Kidney (tissue), 14 donors: ENCODE results near the gene SRGAP3. TPM values are rescaled to one million over a fixed set of nuclear protein-coding genes. Genes with fewer than 3 reads are reported as not detected.

Source experiments
- DNase-seq, 5 donors: peaks; one replicate each; pipeline ENCODE4 v3.0.0-alpha.2; 2013 to 2020
- FAIRE-seq: peaks from 2 replicates; lab custom pipeline; 2012; peaks lifted over from hg19 to GRCh38; lab: Jason Lieb, UNC
- H3K27ac ChIP-seq, 2 donors: one replicate each; pipeline ENCODE4 v1.7.0; 2013; ENCODE audit warnings: low read depth in 2 of 2, low read length in 2 of 2, inconsistent platforms in 1 of 2
- H3K27me3 ChIP-seq: one replicate; pipeline ENCODE4 v1.7.1; 2013; ENCODE audit warnings: low read length, inconsistent platforms; ENCODE audit not compliant: control insufficient read depth, insufficient read depth
- H3K36me3 ChIP-seq, 3 donors: one replicate each; pipeline versions ENCODE4 v1.7.0 to v1.7.1; 2013; ENCODE audit warnings: low read length in 3 of 3, control low read depth in 1 of 3, inconsistent platforms in 1 of 3; ENCODE audit not compliant: insufficient read depth in 3 of 3, control insufficient read depth in 2 of 3
- H3K4me1 ChIP-seq, 3 donors: one replicate each; pipeline versions ENCODE4 v1.7.0 to v1.7.1; 2013; ENCODE audit warnings: low read length in 3 of 3, inconsistent platforms in 1 of 3, low read depth in 1 of 3; ENCODE audit not compliant: control insufficient read depth in 2 of 3, insufficient read depth in 2 of 3
- H3K4me3 ChIP-seq, 3 donors: one replicate each; pipeline versions ENCODE4 v1.7.0 to v1.8.1; 2013; ENCODE audit warnings: low read length in 3 of 3, control low read depth in 1 of 3, inconsistent platforms in 1 of 3
- H3K9ac ChIP-seq, 3 donors: one replicate each; pipeline versions ENCODE4 v1.7.0 to v1.7.1; 2013; ENCODE audit warnings: low read length in 3 of 3, control low read depth in 1 of 3, inconsistent platforms in 1 of 3
- H3K9me3 ChIP-seq, 3 donors: one replicate each; pipeline versions ENCODE4 v1.7.0 to v1.7.1; 2013; ENCODE audit warnings: low read length in 3 of 3, control low read depth in 1 of 3, inconsistent platforms in 1 of 3; ENCODE audit not compliant: control insufficient read depth in 2 of 3, insufficient read depth in 1 of 3
- CTCF ChIP-seq: IDR thresholded peaks from 3 replicates; pipeline ENCODE4 v1.5.1; 2012; ENCODE audit warnings: mild to moderate bottlenecking, moderate library complexity, borderline replicate concordance; ENCODE audit not compliant: insufficient read depth; ENCODE audit errors: extremely low read depth
- intact Hi-C: fragments of 100-400 bp; cut with DNase I; formaldehyde crosslinking; loops from one replicate; pipeline ENCODE4 v1.11.1; 2022
- polyA plus RNA-seq: library from polyadenylated mRNA; stranded (reverse); fragments of 350-450 nt; fragmentation: Illumina TruSeq; extraction: RNeasy Lipid Tissue Mini Kit (QIAGEN cat#74804); gene quantifications from one replicate; pipeline ENCODE4 v1.2.3, GENCODE V29; 2014; ENCODE audit warnings: low read depth, low replicate concordance; ENCODE audit not compliant: insufficient read depth
- total RNA-seq: library from RNA; stranded (reverse); fragmentation: NEBNext Ultra II Directional; extraction: Animal tissue kit (Norgen Biotek cat#: 25700); gene quantifications from one replicate; pipeline ENCODE4 v1.2.1, GENCODE V29; 2021
- donor health status: control.
- donor health status: control.
- donor health status: control.
- donor health status: control.
- donor health status: control.
- donor health status: DM: yes; HTN: yes; CAD: no.
- donor health status: Normal renal cell carcinoma (clear cell type).

Gene SRGAP3
- total and polyA plus RNA-seq, 2 donors from 2014 or later = 4.1 to 24.3 TPM

- H3K9me3 ChIP-seq = no peaks in the 10 kb centered on the region
- FAIRE-seq (no peak), DNase-seq (no peak)
- no peak for TF ChIP-seq CTCF
- H3K27ac ChIP-seq = no peak overlapping the region
- H3K4me3 ChIP-seq = no peak overlapping the region
- H3K27me3 ChIP-seq = no peaks in the 10 kb centered on the region
- H3K4me1 ChIP-seq = no peaks in the 10 kb centered on the region
- H3K9ac ChIP-seq = no peak overlapping the region
- H3K36me3 ChIP-seq = peaks cover 0 to 8% (median 0%) of the 10 kb centered on the region in 3 donors
- intact Hi-C loops = no loop called here
Observed at GRCh38 chr3:9056581-9056980, 192.9 kb downstream of the SRGAP3 start.

GRCh38 chr3:9047452-9048346 lies 201.7 kb downstream of the SRGAP3 start:
- Histone ChIP-seq H3K9ac (no peak overlapping the region), H3K4me3 (no peak overlapping the region), H3K27me3 (no peaks in the 10 kb centered on the region), H3K9me3 (no peaks in the 10 kb centered on the region), H3K27ac (no peak overlapping the region), H3K36me3 (no peaks in the 10 kb centered on the region), H3K4me1 (no peaks in the 10 kb centered on the region)
- intact Hi-C loops = no loop called here
- TF ChIP-seq CTCF = no peak
- DNase-seq (no peak), FAIRE-seq (no peak)

DNA sequence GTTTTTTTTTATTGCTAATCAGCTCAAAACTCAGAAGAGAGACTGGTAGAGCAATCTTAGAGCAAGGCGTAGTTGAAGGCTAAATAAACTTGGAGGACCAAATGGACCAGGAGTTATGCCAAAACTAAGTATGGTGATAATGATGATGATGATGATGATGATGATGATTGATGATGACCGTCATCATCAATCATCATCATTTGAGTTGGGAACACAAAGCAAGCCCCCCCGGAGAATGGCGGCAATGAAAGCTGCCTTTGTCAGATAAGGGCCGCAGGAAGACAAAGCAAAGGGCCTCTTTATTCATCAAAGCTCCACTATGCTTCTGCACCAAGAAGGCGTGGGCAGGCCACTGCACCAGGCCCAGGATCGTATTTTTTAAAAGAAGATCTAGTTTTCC lies 204.1 kb downstream of the SRGAP3 start:
- Histone ChIP-seq H3K9me3 (no peaks in the 10 kb centered on the region), H3K27ac (no peak overlapping the region), H3K4me3 (no peak overlapping the region), H3K9ac (no peak overlapping the region), H3K27me3 (no peaks in the 10 kb centered on the region), H3K36me3 (no peaks in the 10 kb centered on the region), H3K4me1 (no peaks in the 10 kb centered on the region)
- no peak for TF ChIP-seq CTCF
- intact Hi-C loops = no loop called here
- no peak for FAIRE-seq
- no peak for DNase-seq
